NCI-H460 (cell line): Measurements from ENCODE around the gene SLC41A2. TPM values are rescaled to one million over a fixed set of nuclear protein-coding genes. Genes with fewer than 3 reads are reported as not detected.

Source experiments
- DNase-seq: peaks from one replicate; pipeline ENCODE4 v3.0.0-alpha.2; 2016; ENCODE audit warnings: low read depth; ENCODE audit errors: extremely low read depth
- total RNA-seq: library from RNA; depleted of rRNA; stranded (reverse); fragments of >200 nt; shearing (Covaris generic); gene quantifications from 2 replicates; pipeline ENCODE4 v1.2.3, GENCODE V29; 2014; rRNA removed

Gene SLC41A2
- total RNA-seq, 1 experiment from 2014 or later, result 8.1 TPM

DNA sequence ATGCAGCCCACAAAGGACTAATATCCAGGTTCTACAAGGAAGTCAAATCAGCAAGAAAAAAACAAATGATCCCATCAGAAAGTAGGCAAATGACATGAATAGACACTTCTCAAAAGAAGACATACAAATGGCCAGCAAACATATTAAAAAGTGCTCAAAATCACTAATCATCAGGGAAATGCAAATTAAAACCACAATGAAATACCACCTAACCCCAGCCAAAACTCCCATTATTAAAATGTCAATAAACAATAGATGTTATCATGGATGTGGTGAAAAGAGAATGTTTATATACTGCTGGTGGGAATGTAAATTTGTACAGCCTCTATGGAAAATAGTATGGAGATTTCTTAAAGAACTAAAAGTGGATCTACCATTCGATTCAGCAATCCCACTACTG lies 25.0 kb downstream of the SLC41A2 start:
- no peak for DNase-seq

DNA sequence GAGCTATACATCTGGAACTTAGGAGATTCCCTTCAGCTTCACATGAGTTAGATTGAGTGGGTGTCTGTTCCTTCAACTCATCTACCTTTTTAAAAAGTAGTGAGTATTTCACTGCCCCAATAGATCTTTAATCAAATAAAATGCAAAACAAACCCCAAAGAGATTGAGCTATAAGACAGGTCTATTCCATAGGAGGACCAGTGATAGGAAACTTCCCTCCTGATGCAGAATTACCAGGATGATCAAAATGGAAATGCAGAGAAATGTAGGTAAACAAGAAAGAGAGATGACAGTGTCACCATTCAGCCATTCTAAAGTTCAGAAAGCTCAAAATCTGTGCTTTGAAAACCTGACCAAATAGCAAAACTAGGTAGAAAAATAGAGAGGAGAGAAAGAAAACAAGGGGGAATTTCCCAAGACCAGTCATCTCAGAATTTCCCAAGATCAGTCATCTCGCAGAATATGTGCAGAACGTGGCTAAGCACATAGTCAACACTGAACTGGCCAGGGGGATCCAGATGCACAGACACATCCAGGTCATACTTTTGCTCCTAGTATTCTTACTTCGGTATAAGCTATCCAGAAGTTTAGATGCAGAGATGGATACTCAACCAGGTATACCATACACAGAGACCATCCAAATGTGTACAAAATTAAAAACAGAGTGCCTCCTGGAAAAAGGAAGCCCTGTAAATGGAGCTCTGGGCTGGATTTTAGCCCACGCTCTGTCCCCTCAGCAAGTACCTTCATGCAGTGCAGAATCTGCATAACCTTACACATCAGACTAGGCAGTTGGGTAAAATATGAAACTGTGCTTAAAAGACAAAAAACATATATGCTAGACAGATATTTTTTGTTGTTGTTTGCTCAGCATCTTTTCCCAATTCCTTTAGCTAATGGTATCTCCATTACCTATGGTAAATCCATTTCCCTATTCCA lies 27.4 kb downstream of the SLC41A2 start:
- no peak for DNase-seq

DNA sequence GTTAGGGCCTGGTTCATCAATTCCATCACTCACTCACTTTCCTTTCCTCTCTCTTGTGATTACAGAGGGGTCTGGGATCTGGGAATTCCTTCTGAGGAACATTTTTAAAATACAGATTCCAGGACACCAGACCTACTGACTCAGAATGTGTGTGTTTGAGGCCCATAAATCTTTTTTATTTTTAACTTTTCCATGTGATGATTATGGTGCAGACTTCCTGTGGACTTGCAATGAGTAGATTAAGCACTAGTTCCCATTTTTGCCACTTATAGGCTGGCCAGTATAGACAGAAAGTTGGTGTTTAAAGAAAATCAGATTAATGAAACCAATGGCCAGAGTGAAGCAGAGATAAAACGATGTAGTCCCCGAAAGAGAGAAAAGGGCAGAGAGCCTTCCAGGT lies 28.1 kb downstream of the SLC41A2 start:
- no peak for DNase-seq

DNA sequence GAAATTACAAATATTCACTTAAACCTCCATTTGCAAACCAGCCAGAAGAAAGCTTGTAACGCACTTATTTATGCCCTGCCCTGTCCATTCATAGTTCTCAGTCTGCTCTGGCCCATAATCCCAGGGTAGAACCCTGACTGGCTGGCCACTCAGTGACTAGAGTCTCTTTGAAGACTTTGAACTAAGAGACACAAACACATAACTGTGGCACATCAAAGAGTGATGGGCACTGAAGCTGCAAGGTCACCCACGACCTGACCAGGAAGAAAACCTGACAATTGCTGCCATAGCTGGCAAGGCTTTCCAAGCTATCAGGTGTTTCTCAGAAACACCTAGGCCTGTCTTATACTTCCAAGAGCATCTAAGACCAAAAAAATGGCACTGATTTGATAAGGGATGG lies 28.7 kb downstream of the SLC41A2 start:
- DNase-seq, result no peak

DNA sequence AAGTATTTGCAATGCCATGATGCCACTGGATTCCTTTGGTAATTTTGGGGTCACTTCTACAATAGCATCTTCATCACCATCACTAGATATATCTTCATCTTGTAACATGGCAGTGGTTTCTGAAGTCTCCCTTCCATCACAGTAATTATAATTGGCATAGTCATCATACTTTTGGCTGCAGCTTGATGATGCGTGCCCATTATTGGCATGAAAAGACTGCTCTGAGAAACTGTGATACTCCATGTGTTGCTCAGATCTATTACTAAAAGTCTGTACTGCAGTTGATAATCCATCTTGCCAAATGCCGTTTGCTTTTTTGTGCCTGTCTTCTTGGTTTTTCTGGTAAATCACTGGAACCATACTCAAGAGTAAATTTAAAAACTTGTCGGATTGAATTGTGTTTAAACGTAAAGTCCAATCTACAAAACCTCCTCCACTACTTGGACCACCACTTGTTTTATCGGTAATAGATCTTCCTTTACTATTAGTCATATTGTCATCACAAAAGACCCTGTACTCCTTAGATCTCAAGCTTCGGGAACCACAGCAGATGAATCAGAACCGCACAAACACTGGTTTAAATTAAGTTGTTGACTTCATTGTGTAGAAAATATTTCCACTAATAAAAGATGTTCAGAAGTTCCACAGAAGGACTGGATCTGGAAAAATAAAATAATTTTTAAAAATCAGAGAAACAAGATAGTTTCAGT lies 29.9 kb downstream of the SLC41A2 start:
- DNase-seq, result no peak

- no peak for DNase-seq
These were observed 32.6 kb downstream of the SLC41A2 start for GRCh38 chr12:104925501-104925900.

- no peak for DNase-seq
These were observed 36.8 kb downstream of the SLC41A2 start for GRCh38 chr12:104921340-104921739.

DNA sequence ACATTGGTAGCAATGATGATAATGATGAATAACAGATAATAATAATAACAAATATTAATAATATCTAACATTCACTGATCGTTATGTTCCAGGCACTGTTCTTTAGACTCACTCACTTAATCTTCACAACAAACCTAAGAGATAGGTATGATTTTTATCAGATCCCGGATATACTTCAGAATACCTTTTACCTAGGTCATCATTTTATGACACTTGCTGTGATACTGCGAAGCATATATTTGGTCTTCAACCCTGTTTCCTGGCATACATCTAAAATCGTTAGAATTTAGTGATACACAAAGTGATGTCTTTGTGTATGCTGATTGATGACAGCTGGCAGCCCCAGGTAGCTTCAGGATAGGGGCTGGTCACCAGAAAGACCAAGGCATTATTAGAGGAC lies 46.1 kb downstream of the SLC41A2 start:
- DNase-seq, result no peak

DNA sequence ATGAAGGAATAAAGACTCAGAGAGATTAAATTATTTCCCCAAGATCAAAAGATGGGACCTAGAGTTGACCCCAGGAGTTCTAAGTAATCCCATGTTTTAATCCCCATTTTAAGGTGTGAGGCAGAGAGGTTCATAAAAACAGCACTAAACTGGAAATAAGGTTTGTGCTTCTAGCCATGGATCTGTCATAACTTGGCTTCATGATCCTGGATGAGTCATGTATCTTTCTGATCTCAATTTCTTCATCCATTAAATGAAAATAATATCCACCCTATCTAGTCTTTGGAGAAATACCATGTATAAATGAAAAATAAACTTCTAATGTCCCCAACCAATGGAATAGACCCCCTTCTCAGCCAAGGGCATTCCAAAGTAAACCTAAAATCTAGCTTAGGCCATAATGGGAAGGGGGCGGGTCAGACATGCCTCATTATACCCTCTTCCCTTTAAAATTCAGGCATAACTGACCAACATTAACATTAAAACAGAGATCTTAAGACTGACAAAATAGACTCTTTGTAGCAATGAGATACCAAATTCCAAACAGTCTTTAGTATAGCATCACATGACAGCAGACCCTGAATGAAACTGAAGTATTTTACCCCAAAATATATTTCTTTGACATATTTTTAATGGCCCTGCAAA lies 47.8 kb downstream of the SLC41A2 start:
- no peak for DNase-seq

- no peak for DNase-seq
These were observed 48.3 kb downstream of the SLC41A2 start for GRCh38 chr12:104909761-104910160.

Other genes with a start within 250 kb of the SLC41A2 start
- 24.4 and 29.9 TPM in 2 replicates for gene NOPCHAP1, start 28.0 kb upstream of the SLC41A2 start, total RNA-seq
- 37.4 and 54.1 TPM in 2 replicates for gene ALDH1L2, start 126.2 kb upstream of the SLC41A2 start, total RNA-seq
- gene WASHC4, start 149.4 kb upstream of the SLC41A2 start, total RNA-seq, result 81.7 and 94.2 TPM in 2 replicates